Panc1 (cell line): ENCODE results near the gene LDLR. TPM values are rescaled to one million over a fixed set of nuclear protein-coding genes. Genes with fewer than 3 reads are reported as not detected.

Experiments
- ATAC-seq: fragments of 200-7000 bp; cut with Tn5 transposase; 2 replicates; pipeline ENCODE4 v1.9.1; 2020; ENCODE audit warnings: mild to moderate bottlenecking, moderate library complexity
- BruUV-seq: library from RNA; stranded (reverse); fragments of 400-500 nt; replicated peaks from 2 replicates; lab custom pipeline; 2021; lab: Mats Ljungman, UMichigan
- CTCF ChIA-PET: fragments of 300-600 bp; sonication (Branson Sonifier 250); formaldehyde crosslinking; loops from one replicate; lab custom pipeline; 2022; ENCODE audit warnings: antibody characterized with exemption; lab: Charles Lee
- POLR2A ChIA-PET: fragments of 300-600 bp; sonication (Branson Sonifier 250); formaldehyde crosslinking; loops from one replicate; lab custom pipeline; 2022; ENCODE audit warnings: antibody characterized with exemption; lab: Charles Lee
- DNase-seq: peaks from one replicate; pipeline ENCODE4 v3.0.0-alpha.2; 2010; ENCODE audit warnings: low read depth, low spot score
- H3K27ac ChIP-seq: 2 replicates; pipeline ENCODE4 v1.5.1; 2011; ENCODE audit warnings: mild to moderate bottlenecking, low read length, inconsistent platforms
- H3K27me3 ChIP-seq: fragments of 200-500 bp; sonication (Bioruptor generic); 2 replicates; pipeline ENCODE4 v1.6.0; 2014; ENCODE audit warnings: low read length, inconsistent platforms; ENCODE audit not compliant: control insufficient read depth, insufficient read depth
- H3K36me3 ChIP-seq: fragments of 200-500 bp; sonication (Bioruptor generic); 2 replicates; pipeline ENCODE4 v1.5.1; 2014; ENCODE audit warnings: inconsistent platforms, mild to moderate bottlenecking, low read length, moderate library complexity; ENCODE audit not compliant: control insufficient read depth, insufficient read depth
- H3K4me1 ChIP-seq: 2 replicates; pipeline ENCODE4 v1.5.1; 2011; ENCODE audit warnings: inconsistent platforms, mild to moderate bottlenecking, low read length, moderate library complexity; ENCODE audit not compliant: control insufficient read depth, insufficient read depth
- H3K4me3 ChIP-seq, 2 experiments: 2 replicates each; pipeline ENCODE4 v1.5.1; 2011 to 2012; ENCODE audit warnings: low read depth in 2 of 2, low read length in 2 of 2, mild to moderate bottlenecking in 2 of 2, inconsistent platforms in 1 of 2, moderate library complexity in 1 of 2
- H3K9me3 ChIP-seq: fragments of 200-500 bp; sonication (Bioruptor generic); 2 replicates; pipeline ENCODE4 v1.5.1; 2014; ENCODE audit warnings: low read depth, mild to moderate bottlenecking, inconsistent platforms, low read length, moderate library complexity; ENCODE audit not compliant: control insufficient read depth, insufficient read depth
- POLR2AphosphoS5 ChIP-seq: IDR thresholded peaks from 2 replicates; pipeline ENCODE4 v1.6.1; 2012; ENCODE audit warnings: mild to moderate bottlenecking, low read depth, low read length, moderate library complexity
- SIN3A ChIP-seq: IDR thresholded peaks from 2 replicates; pipeline ENCODE4 v1.6.1; 2012; ENCODE audit warnings: low read depth, mild to moderate bottlenecking, low read length, moderate library complexity, borderline replicate concordance; ENCODE audit not compliant: insufficient read depth
- TCF7L2 ChIP-seq: IDR thresholded peaks from 2 replicates; pipeline ENCODE4 v1.6.1; 2011; ENCODE audit warnings: mild to moderate bottlenecking, low read depth, low read length, inconsistent platforms
- in situ Hi-C: cut with HindIII; loops from 2 replicates; pipeline ENCODE4 v1.10.0; 2016; ENCODE audit warnings: low sequenced_read_pairs, low pct_unique_long_range_greater_than_20kb
- intact Hi-C: fragments of 100-400 bp; cut with micrococcal nuclease; formaldehyde crosslinking; loops from one replicate; pipeline ENCODE4 v1.10.0; 2022; ENCODE audit not compliant: unreplicated experiment
- total RNA-seq: library from RNA; stranded (reverse); gene quantifications from one replicate; pipeline ENCODE4 v1.2.1, GENCODE V29; 2021; ENCODE audit not compliant: unreplicated experiment
- TF ChIP-seq, protein P1 (sequence below), 2 experiments: IDR thresholded peaks; 2 replicates each; pipeline ENCODE4 v1.6.1; 2011 to 2012; ENCODE audit warnings: low read depth in 2 of 2, control low read depth in 1 of 2, low read length in 1 of 2, mild to moderate bottlenecking in 1 of 2, moderate library complexity in 1 of 2; ENCODE audit not compliant: insufficient read depth in 1 of 2
- TF ChIP-seq, protein P2 (sequence below): fragments of 450-650 bp; IDR thresholded peaks from 2 replicates; pipeline ENCODE4 v1.5.1; 2017; ENCODE audit warnings: mild to moderate bottlenecking

The LDLR gene
- total RNA-seq, 1 experiment from 2014 or later, result 203 TPM

DNA sequence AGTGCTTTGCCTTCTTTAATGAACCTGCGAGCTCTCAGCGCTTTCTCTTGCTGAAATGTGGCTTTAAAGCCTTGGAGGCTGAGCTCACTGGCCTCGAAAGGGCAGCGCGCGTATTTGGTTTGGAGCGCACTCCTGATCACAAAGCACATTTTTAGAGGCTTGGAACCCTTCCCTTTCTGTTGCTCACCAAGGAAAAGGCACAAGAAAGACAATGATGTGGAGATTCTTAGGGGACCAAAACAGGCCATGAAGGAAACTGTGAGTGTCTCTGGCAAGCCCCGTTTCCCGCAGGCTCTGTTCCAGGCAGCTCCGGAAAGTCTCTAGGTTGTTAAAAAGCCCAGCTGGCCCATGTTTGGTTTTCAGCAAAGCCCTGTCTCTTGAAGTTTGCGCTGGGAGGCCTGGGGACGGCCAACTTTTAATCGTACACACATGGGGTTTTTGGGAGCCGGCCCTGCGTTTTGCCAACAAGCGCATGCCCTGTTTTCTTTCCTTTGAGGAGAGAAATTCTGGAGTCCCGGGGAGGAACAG, 75.7 kb downstream of the LDLR start:
- Histone ChIP-seq H3K27ac (no peak overlapping the region), H3K4me1 (no peaks in the 10 kb centered on the region), H3K36me3 (no peaks in the 10 kb centered on the region), H3K4me3 (no peak overlapping the region), H3K27me3 (no peaks in the 10 kb centered on the region), H3K9me3 (no peaks in the 10 kb centered on the region)
- in situ Hi-C loops (no loop called here), intact Hi-C loops (no loop called here)
- ATAC-seq (no peak), DNase-seq (no peak)
- ChIA-PET CTCF (no interaction called here), POLR2A (interaction anchor here (0.6 kb wide), 1 partner anchor 40 kb away, joined by 5 read pairs; no protein-coding TSS in a partner anchor)
- BruUV-seq, result no TSS peak
- TF ChIP-seq POLR2AphosphoS5 (no peak), TCF7L2 (no peak), SIN3A (no peak)

DNA sequence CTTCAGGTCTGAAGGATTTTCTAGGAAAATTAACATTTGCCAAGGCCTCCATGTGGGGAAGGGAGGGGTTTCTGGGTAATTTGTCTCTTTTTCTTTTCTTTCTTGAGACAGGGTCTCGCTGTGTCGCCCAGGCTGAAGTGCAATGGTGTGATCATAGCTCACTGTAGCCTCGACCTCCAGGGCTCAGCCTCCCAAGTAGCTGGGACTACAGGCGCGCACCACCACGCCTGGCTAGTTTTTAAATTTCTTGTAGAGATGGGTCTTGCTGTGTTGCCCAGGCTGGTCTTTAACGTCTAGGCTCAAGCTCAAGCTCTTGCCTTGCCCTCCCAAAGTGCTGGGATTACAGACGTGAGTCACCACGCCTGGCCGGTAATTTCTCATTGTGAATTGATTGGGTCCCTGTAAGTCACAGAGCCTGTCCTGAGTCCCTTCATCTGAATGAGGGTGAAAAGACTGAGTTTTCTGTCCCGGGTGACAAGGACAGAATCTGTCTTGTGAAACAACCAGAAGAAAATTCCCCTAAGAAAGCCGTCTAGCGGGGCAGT, 76.3 kb downstream of the LDLR start:
- no peak overlapping the region for H3K4me3 ChIP-seq
- H3K27me3 ChIP-seq, result no peaks in the 10 kb centered on the region
- H3K4me1 ChIP-seq, result no peaks in the 10 kb centered on the region
- no peak for ATAC-seq
- H3K9me3 ChIP-seq, result no peaks in the 10 kb centered on the region
- in situ Hi-C loops (no loop called here), intact Hi-C loops (no loop called here)
- ChIA-PET CTCF (interaction anchor here (0.6 kb wide), 1 partner anchor 23 kb away, joined by 3 read pairs; no protein-coding TSS in a partner anchor), POLR2A (no interaction called here)
- H3K27ac ChIP-seq, result no peak overlapping the region
- no TSS peak for BruUV-seq
- TF ChIP-seq POLR2AphosphoS5 (no peak), SIN3A (no peak), TCF7L2 (no peak)
- TF ChIP-seq, protein P1, sequence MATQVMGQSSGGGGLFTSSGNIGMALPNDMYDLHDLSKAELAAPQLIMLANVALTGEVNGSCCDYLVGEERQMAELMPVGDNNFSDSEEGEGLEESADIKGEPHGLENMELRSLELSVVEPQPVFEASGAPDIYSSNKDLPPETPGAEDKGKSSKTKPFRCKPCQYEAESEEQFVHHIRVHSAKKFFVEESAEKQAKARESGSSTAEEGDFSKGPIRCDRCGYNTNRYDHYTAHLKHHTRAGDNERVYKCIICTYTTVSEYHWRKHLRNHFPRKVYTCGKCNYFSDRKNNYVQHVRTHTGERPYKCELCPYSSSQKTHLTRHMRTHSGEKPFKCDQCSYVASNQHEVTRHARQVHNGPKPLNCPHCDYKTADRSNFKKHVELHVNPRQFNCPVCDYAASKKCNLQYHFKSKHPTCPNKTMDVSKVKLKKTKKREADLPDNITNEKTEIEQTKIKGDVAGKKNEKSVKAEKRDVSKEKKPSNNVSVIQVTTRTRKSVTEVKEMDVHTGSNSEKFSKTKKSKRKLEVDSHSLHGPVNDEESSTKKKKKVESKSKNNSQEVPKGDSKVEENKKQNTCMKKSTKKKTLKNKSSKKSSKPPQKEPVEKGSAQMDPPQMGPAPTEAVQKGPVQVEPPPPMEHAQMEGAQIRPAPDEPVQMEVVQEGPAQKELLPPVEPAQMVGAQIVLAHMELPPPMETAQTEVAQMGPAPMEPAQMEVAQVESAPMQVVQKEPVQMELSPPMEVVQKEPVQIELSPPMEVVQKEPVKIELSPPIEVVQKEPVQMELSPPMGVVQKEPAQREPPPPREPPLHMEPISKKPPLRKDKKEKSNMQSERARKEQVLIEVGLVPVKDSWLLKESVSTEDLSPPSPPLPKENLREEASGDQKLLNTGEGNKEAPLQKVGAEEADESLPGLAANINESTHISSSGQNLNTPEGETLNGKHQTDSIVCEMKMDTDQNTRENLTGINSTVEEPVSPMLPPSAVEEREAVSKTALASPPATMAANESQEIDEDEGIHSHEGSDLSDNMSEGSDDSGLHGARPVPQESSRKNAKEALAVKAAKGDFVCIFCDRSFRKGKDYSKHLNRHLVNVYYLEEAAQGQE (IDR thresholded peaks at IDR 0.05; ENCODE audit: insufficient read depth in 1 of 2, low read depth in 2 of 2, low read length in 1 of 2), result no peak
- TF ChIP-seq, protein P2, sequence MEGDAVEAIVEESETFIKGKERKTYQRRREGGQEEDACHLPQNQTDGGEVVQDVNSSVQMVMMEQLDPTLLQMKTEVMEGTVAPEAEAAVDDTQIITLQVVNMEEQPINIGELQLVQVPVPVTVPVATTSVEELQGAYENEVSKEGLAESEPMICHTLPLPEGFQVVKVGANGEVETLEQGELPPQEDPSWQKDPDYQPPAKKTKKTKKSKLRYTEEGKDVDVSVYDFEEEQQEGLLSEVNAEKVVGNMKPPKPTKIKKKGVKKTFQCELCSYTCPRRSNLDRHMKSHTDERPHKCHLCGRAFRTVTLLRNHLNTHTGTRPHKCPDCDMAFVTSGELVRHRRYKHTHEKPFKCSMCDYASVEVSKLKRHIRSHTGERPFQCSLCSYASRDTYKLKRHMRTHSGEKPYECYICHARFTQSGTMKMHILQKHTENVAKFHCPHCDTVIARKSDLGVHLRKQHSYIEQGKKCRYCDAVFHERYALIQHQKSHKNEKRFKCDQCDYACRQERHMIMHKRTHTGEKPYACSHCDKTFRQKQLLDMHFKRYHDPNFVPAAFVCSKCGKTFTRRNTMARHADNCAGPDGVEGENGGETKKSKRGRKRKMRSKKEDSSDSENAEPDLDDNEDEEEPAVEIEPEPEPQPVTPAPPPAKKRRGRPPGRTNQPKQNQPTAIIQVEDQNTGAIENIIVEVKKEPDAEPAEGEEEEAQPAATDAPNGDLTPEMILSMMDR, result no peak
- no peaks in the 10 kb centered on the region for H3K36me3 ChIP-seq
- DNase-seq, result no peak
